Inflammatory macrophage treated with lipopolysaccharide for 4 hours (primary cell): ENCODE measurements around the gene IFNAR1.
A peak's percentile ranks its signal among the peaks of the same experiment; 100 is the strongest.

Experiments
- DNase-seq: peaks from one replicate; pipeline ENCODE4 v3.0.0-alpha.2; 2020

Gene IFNAR1

GRCh38 chr21:33350676-33351075 is 25.9 kb downstream of the IFNAR1 start:
- DNase-seq: no peak

DNA sequence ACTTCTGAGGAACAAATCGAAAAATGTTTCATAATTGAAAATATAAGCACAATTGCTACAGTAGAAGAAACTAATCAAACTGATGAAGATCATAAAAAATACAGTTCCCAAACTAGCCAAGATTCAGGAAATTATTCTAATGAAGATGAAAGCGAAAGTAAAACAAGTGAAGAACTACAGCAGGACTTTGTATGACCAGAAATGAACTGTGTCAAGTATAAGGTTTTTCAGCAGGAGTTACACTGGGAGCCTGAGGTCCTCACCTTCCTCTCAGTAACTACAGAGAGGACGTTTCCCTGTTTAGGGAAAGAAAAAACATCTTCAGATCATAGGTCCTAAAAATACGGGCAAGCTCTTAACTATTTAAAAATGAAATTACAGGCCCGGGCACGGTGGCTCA is 30.6 kb downstream of the IFNAR1 start:
- DNase-seq: peak; percentile 33

- DNase-seq: no peak
Measured at GRCh38 chr21:33355996-33356395, 31.2 kb downstream of the IFNAR1 start.

- DNase-seq: no peak
Measured at GRCh38 chr21:33357177-33357576, 32.4 kb downstream of the IFNAR1 start.

DNA sequence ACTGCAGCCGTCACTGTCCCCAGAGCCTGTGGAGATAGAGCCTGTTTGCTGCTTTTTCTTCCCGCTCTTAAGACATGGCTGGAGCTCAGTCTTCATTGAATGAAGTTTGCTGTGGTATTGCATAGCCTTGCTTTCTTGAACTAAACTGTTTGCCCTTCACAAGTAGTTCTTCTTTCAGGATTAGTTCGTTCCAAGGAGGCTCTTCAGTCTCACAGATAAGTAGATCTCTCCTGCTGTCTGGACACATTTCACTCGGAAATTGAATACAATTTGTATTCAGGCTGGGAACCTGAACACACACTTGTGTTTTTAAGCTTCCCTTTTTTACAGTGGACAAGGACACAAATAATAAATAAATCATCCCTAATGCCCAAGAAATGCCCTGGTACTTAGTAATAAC is 34.7 kb downstream of the IFNAR1 start:
- no peak for DNase-seq

GRCh38 chr21:33360281-33360680 is 35.5 kb downstream of the IFNAR1 start:
- no peak for DNase-seq

GRCh38 chr21:33360881-33361602 is 36.3 kb downstream of the IFNAR1 start:
- peak; percentile 66 for DNase-seq

GRCh38 chr21:33362044-33362555 is 37.3 kb downstream of the IFNAR1 start:
- peak; percentile 57 for DNase-seq

DNA sequence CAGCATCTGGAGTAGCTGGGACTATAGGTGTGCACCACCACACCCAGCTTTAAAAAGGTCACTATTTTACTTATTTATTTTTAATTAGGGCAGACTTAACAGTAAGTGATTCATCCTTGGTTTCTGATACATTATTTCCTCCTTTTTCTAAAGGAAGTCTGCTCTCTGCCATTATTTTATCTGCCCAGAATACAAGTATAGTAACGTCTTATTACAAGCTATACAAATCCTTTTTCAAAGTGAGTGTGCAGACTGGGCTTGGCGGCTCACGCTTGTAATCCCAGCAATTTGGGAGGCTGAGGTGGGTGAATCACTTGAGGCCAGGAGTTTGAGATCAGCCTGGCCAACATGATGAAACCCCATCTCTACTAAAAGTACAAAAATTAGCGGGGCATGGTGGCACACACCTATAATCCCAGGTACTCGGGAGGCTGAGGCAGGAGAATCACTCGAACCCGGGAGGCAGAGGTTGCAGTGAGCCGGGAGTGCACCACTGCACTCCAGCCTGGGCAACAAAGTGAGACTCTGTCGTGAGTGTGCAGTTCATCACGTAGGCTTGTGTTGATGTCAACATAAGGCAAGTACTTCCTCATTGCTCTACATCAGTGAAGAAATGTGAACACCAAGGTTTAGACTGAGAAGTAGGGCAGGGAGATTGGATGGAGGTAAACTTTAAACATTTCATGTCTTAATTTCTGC is 39.3 kb downstream of the IFNAR1 start:
- DNase-seq: peak; percentile 90

DNA sequence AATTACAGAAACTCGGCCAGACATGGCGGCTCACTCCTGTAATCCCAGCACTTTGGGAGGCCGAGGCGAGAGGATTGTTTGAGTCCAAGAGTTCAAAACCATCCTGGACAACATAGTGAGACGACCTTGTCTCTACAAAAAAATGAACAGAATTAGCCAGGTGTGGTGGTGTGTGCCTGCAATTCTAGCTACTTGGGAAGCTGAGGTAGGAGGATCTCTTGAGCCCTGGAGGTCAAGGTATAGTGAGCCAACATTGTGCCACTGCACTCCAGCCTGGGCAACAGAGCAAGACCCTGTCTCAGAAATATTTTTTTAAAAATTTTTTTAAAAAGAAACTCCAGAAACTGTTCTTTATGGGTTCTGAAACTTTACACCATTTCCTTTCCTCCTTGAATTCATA is 40.1 kb downstream of the IFNAR1 start:
- DNase-seq: no peak

DNA sequence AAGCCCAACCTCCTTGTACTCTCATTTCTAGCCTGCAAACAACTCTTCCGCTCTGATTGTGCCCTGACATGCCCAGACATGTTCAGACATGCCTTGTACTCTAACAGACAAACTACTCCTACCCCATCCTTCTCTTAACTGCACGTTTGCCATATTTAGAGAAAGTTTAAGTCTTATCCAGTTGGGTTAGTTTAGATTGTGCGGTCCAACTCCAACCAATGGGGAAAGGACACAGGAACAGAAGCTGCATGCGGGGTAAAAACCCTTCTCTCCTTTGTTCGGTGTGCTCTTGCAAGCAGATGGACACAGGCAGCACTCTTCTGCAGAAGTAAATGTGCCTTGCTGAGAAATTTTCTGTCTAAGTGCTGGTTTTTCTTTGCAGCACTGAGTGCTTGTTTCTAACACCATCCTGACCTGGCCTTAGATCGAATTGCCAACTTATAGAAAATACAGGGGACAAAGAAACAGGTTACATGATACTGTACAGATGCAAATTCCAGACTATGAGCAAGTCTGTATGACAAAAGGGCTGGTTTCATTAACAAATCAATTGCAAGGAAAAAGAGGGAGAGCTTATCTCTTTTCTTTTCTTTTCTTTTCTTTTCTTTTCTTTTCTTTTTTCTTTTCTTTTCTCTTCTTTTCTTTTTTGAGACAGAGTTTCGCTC is 42.7 kb downstream of the IFNAR1 start:
- DNase-seq: no peak

DNA sequence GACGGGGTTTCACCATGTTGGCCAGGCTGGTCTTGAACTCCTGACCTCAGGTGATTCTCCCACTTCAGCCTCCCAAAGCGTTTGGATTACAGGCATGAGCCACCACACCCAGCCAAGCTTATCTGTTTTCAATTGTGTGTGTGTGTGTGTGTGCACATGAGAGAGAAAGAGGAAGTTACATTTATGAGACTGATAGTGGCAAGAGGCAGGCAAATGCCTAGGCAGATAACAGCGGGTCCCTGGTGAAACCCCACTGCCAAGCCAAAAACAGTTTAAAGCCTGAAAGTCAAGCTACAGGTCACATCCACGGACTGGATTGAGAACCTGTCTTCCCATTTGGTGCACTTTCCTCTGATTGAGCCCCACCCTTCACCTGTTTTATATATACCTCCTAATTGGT is 43.4 kb downstream of the IFNAR1 start:
- DNase-seq: no peak

GRCh38 chr21:33368576-33368975 is 43.8 kb downstream of the IFNAR1 start:
- no peak for DNase-seq

- DNase-seq: no peak
Measured at GRCh38 chr21:33369586-33369985, 44.8 kb downstream of the IFNAR1 start.

- no peak for DNase-seq
Measured at GRCh38 chr21:33370305-33370704, 45.5 kb downstream of the IFNAR1 start.

DNA sequence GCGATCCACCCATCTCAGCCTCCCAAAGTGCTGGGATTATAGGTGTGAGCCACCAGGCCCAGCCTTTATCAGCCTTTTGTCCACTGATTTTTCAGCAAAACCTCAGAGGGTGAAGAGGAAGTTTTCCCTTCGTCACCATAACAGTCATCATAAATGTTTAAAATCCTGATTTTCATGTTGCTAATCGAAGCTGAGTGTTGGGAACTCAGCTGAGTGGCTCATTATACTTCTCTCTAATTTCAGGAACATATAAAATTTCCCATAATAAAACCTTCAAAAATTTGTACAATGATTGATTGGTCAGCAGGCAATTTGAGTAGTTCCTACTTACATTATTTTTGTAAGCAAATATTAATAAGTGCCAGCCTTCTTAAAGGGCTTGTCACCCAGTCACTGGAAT is 46.6 kb downstream of the IFNAR1 start:
- no peak for DNase-seq

GRCh38 chr21:33372582-33372981 is 47.8 kb downstream of the IFNAR1 start:
- DNase-seq: no peak

DNA sequence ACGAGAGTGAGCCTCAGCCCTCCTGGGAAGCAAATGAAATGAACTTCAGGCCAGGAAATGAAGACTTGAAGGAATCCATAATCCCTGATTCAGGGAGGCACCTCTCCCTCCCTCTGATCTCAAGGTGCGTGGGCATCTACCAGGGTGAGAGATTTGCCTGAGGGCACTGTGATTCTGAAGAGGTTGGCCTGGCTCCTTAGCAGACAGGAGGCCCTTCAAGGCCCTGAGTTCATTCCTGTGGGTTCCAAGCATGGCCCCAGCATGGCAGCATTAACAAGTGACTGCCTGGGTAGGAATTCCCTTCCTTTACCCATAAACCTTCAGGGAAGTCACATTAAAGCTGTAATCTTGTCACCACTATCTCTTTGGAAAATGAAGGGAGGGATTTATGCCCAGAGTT is 48.7 kb downstream of the IFNAR1 start:
- DNase-seq: no peak

DNA sequence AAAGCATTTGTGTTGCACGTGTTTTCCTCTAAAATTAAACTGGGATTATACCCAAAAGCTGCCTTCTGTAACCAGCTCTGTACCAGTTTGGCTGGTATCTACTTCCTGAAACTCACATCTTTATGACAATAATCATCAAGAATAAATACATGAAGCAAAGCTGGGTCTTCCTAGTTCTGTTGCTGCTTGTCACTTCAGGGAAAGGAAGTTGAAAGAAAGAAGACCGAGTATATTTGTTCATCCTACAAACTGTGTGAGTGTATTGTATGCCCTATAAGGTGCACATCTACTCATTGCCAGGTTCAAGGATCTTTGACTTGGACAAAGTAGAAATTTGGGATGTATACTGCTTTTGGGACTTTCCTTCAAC is 49.3 kb downstream of the IFNAR1 start:
- DNase-seq: peak; percentile 86

DNA sequence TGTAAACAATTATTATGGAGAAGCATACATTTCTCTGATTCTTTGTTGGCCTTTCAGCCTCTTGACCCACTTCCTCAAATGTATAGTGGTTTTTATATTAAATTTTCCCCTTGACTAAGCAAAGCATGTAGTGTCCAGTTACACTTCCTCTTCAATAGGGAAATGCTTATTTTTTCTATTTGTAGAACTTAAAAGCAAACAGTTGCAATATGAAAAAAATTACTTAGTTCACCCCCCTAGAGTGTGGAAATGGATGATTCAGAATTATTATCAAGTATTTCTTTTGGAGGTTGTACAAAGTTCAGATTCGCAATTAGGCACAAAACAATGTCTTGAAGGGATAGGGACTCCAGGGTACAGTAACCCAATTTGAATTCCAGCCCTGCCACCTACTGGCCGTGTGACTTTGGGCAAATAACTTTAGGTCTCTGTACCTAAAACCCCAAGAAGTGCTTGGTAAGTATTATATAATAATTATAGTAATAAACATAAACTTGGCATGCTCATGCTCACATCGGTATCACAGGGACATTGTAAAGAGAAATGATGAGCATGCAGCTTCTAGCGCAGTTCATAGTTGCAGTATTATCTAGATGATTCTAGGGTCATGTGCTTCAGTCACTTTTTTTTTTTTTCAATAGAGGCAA is 49.8 kb downstream of the IFNAR1 start:
- DNase-seq: peak; percentile 98

DNA sequence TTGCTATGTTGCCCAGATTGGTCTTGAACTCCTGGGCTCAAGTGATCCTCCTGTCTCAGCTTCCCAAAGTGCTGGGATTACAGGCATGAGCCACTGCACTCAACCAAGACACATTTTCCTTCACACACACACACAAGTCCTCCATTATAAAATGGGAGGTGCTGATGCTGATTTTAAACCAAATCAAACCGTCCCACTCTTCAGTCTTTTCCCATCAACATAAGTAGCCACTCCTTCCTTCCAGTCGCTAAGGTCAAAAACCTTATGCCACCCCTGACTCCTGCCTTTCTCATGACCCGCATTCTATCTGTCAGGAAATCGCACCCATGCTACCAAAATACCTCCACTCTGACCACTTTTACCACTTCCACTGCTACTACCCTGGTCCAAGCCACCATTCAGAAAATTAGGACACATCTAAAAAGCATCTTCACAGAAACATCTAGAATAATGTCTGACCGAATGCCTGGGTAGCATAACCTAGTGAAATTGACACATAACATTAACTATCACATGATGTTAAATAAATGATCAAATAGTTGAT is 50.4 kb downstream of the IFNAR1 start:
- no peak for DNase-seq

GRCh38 chr21:33377221-33377920 is 52.6 kb downstream of the IFNAR1 start:
- DNase-seq: no peak

GRCh38 chr21:33378081-33378480 is 53.3 kb downstream of the IFNAR1 start:
- no peak for DNase-seq
